HFFc6 (cell line): ENCODE measurements around the gene CGB2. TPM values are rescaled to one million over a fixed set of nuclear protein-coding genes. Genes with fewer than 3 reads are reported as not detected.
A peak's percentile ranks its signal among the peaks of the same experiment; 100 is the strongest.
"Not testable (repeated sequence)": the region's sequence is repeated elsewhere in the genome, so short reads cannot be mapped to it uniquely, and the experiment has no call there.

ENCODE experiments used
- DNase-seq: peaks from one replicate; pipeline ENCODE4 v3.0.0-alpha.2; 2018
- H3K27ac Mint-ChIP-seq: 2 replicates; pipeline ENCODE4 v1.8.0; 2020; ENCODE audit warnings: mild to moderate bottlenecking, mixed read lengths
- H3K27me3 Mint-ChIP-seq: 2 replicates; pipeline ENCODE4 v1.8.0; 2021; ENCODE audit warnings: mild to moderate bottlenecking, moderate library complexity, mixed read lengths; ENCODE audit not compliant: insufficient read depth
- H3K36me3 Mint-ChIP-seq: 2 replicates; pipeline ENCODE4 v1.8.0; 2021; ENCODE audit warnings: low read depth, mixed read lengths
- H3K4me1 Mint-ChIP-seq: 2 replicates; pipeline ENCODE4 v1.8.0; 2020; ENCODE audit warnings: low read depth, mixed read lengths
- H3K4me3 Mint-ChIP-seq: 2 replicates; pipeline ENCODE4 v1.8.0; 2020; ENCODE audit warnings: mild to moderate bottlenecking, moderate library complexity, mixed read lengths
- H3K9me3 Mint-ChIP-seq: 2 replicates; pipeline ENCODE4 v1.8.0; 2020; ENCODE audit warnings: mild to moderate bottlenecking, mixed read lengths
- total RNA-seq, 6 experiments: library from RNA; stranded (reverse); fragmentation: NEBNext Ultra II Directional; extraction: Animal tissue kit (Norgen Biotek cat#: 25700); gene quantifications; 2 replicates in 1 of 6; 3 replicates in 5 of 6; pipeline ENCODE4 v1.2.3, GENCODE V29; 2021
- TF ChIP-seq, protein P1 (sequence below): fragments of 200-600 bp; sonication (generic); IDR thresholded peaks from 2 replicates; pipeline ENCODE4 v1.5.0; 2021; ENCODE audit warnings: antibody characterized with exemption, mild to moderate bottlenecking

Gene CGB2
- total RNA-seq, 6 experiments from 2014 or later: 0.55 TPM; not detected in 5

DNA sequence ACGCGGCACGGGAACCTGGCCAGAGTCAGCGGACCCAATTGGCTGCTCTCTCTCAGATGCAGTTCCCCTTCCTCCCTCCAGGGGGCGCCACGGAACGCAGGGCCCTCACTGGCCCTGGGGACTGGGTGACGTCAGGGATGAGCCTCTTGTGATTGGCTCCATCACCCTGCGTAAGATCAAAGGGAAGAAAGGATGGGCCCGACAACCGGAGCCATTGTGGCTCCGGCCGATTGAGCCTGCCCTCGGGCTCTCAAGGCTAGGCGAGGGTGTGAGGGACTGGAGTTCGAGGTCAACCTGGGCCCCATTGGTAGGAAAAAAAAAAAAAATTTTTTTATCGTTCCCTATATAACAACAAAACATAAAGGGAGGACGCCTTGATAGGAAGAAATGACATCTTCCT, 5.1 kb downstream of the CGB2 start, which contains the start of gene CGB1:
Gene CGB1, minus strand, starts transcription at position 81 of the 400 bp plus-strand sequence. CDS start 184 bp downstream, outside the sequence.
- not testable (repeated sequence) for H3K9me3 Mint-ChIP-seq, DNase-seq, H3K4me3 Mint-ChIP-seq, H3K36me3 Mint-ChIP-seq, H3K27ac Mint-ChIP-seq, H3K27me3 Mint-ChIP-seq
- peaks cover 17% of the 10 kb centered on the region for H3K4me1 Mint-ChIP-seq
- TF ChIP-seq, protein P1, sequence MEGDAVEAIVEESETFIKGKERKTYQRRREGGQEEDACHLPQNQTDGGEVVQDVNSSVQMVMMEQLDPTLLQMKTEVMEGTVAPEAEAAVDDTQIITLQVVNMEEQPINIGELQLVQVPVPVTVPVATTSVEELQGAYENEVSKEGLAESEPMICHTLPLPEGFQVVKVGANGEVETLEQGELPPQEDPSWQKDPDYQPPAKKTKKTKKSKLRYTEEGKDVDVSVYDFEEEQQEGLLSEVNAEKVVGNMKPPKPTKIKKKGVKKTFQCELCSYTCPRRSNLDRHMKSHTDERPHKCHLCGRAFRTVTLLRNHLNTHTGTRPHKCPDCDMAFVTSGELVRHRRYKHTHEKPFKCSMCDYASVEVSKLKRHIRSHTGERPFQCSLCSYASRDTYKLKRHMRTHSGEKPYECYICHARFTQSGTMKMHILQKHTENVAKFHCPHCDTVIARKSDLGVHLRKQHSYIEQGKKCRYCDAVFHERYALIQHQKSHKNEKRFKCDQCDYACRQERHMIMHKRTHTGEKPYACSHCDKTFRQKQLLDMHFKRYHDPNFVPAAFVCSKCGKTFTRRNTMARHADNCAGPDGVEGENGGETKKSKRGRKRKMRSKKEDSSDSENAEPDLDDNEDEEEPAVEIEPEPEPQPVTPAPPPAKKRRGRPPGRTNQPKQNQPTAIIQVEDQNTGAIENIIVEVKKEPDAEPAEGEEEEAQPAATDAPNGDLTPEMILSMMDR: peak; percentile 72

DNA sequence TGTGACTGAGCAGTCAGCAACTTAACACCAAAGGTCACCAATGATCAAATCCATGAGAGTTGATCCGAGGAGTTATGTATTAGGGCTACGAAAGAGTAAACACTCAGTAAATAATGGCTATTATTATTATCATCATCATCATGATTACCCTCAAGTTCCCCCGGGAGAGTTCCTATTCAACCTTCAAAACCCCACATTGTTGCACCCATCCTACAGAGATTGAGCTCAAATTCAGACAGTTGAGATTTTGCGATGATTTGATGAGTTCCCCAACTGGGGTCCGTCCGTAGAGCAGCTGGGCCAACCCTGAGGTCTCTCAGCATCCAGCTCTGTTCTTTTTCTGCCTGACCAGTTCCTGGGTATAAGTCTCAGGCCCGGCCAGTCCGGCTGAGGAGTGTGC, 6.4 kb downstream of the CGB2 start:
- not testable (repeated sequence) for H3K27me3 Mint-ChIP-seq, H3K9me3 Mint-ChIP-seq, DNase-seq, H3K4me3 Mint-ChIP-seq, H3K36me3 Mint-ChIP-seq
- peak overlapping the region; percentile 97; the same call in 1 of the 2 replicates for H3K27ac Mint-ChIP-seq
- peaks cover 30% of the 10 kb centered on the region for H3K4me1 Mint-ChIP-seq

DNA sequence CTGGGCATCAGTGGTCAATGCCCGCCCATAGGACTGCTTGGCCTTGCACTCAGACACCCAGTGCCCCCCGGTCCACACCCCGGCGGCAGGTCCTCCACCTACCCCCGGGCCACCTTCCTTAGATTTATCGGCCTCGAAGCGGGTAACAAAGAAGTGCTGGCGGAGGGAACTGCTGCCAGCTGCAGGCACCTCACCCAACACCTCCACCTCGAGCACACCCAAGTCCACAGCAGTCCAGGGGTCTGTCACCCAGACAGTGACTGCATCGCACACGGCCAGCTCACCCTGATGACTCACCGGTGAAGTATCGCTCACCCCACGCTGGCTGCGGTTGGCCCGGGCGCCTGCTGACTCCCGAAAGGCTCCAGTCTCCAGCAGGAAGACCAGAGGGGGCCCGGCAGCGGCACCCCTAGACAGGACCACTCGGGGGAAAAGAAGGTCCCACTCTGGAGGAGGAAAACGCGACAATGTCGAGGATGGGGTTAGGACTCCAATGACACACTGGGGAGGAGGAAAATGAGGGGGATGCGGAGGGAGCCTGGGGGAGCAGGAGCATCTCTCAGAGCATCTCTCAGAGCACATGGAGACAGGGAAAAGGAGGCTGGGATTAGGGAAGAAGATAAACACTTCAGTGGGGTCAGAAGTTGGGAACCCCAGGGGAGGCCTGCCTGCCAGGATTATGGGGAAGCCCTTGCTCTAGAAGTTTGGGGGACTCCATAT, 7.0 kb downstream of the CGB2 start:
- H3K9me3 Mint-ChIP-seq, H3K36me3 Mint-ChIP-seq, H3K27me3 Mint-ChIP-seq: not testable (repeated sequence)
- Mint-ChIP-seq H3K27ac (peak overlapping the region; percentile 97), H3K4me1 (peaks cover 31% of the 10 kb centered on the region), H3K4me3 (peak overlapping the region; percentile 78)
- DNase-seq: peak; percentile 70

DNA sequence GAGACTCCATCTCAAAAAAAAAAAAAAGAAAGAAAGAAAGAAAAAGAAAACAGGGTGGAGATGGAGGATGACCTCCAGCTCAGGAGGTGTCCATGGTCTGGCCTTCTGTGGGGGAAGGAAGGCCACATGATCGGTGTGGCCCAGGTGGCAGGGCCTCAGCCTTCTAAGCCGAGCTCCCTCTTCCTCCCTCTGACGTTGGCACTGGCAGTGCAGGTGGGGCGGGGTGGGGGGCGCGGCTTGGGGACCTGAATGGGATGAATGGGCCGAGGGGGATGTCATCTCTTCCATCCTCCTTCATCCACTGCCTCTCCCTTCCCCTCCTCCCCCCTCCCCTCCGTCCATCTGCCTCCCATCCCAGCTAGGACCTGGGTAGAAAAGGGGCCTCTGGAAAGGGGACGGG, 8.0 kb downstream of the CGB2 start:
- not testable (repeated sequence) for H3K36me3 Mint-ChIP-seq, H3K4me3 Mint-ChIP-seq, H3K27me3 Mint-ChIP-seq, DNase-seq, H3K9me3 Mint-ChIP-seq, H3K27ac Mint-ChIP-seq
- peaks cover 31% of the 10 kb centered on the region for H3K4me1 Mint-ChIP-seq

DNA sequence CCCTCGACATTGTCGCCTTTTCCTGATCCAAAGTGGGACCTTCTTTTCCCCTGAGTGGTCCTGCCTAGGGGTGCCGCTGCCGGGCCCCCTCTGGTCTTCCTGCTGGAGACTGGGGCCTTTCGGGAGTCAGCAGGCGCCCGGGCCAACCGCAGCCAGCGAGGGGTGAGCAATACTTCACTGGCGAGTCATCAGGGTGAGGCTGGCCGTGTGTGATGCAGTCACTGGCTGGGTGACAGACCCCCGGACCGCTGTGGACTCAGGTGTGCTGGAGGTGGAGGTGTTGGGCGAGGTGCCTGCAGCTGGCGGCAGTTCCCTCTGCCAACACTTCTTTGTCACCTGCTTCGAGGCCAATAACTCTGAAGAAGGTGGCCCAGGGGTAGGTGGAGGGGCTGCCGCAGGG, 10.5 kb downstream of the CGB2 start:
- Mint-ChIP-seq H3K27ac (peak overlapping the region; percentile 78), H3K4me1 (peaks cover 31% of the 10 kb centered on the region), H3K36me3 (no peaks in the 10 kb centered on the region), H3K4me3 (peak overlapping the region; percentile 52; the same call in 1 of the 2 replicates), H3K27me3 (peaks cover 7% of the 10 kb centered on the region), H3K9me3 (no peaks in the 10 kb centered on the region)
- TF ChIP-seq, protein P1: no peak
- DNase-seq: no peak

DNA sequence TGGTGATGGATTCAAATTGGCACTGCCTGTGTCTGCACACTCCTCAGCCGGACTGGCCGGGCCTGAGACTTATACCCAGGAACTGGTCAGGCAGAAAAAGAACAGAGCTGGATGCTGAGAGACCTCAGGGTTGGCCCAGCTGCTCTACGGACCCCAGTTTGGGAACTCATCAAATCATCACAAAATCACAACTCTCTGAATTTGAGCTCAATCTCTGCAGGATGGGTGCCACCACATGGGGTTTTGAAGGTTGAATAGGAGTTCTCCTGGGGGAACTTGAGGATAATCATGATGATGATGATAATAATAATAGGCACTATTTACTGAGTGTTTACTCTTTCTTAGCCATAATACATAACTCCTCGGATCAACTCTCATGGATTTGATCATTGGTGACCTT, 11.0 kb downstream of the CGB2 start:
- H3K27ac Mint-ChIP-seq, H3K9me3 Mint-ChIP-seq, H3K4me3 Mint-ChIP-seq, H3K36me3 Mint-ChIP-seq, H3K27me3 Mint-ChIP-seq, DNase-seq: not testable (repeated sequence)
- H3K4me1 Mint-ChIP-seq: peaks cover 31% of the 10 kb centered on the region

DNA sequence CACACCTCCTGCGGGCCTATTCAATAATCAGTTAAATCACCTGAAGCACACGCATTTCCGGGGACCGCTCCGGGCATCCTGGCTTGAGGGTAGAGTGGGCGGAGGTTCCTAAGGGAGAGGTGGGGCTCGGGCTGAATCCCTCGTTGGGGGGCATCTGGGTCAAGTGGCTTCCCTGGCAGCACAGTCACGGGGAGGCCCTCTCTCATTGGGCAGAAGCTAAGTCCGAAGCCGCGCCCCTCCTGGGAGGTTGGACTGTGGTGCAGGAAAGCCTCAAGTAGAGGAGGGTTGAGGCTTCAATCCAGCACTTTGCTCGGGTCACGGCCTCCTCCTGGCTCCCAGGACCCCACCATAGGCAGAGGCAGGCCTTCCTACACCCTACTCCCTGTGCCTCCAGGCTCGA, 11.9 kb downstream of the CGB2 start, which contains the start of gene CGB5:
Gene CGB5, plus strand, starts transcription at position 301 of the 400 bp plus-strand sequence. CDS start 362 bp downstream, outside the sequence.
- not testable (repeated sequence) for H3K4me3 Mint-ChIP-seq, H3K36me3 Mint-ChIP-seq, H3K9me3 Mint-ChIP-seq, H3K27me3 Mint-ChIP-seq, H3K27ac Mint-ChIP-seq, DNase-seq
- peaks cover 23% of the 10 kb centered on the region for H3K4me1 Mint-ChIP-seq

DNA sequence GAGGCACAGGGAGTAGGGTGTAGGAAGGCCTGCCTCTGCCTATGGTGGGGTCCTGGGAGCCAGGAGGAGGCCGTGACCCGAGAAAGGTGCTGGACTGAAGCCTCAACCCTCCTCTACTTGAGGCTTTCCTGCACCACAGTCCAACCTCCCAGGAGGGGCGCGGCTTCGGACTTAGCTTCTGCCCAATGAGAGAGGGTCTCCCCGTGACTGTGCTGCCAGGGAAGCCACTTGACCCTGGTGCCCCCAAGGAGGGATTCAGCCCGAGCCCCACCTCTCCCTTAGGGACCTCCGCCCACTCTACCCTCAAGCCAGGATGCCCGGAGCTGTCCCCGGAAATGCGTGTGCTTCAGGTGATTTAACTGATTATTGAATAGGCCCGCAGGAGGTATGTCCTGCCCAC, 17.3 kb downstream of the CGB2 start, which contains the start of gene CGB8:
Gene CGB8, minus strand, starts transcription at position 101 of the 400 bp plus-strand sequence. CDS start 372 bp downstream, outside the sequence.
- H3K27me3 Mint-ChIP-seq, H3K4me3 Mint-ChIP-seq, H3K36me3 Mint-ChIP-seq, H3K9me3 Mint-ChIP-seq, DNase-seq: not testable (repeated sequence)
- peak within 1 kb of the TSS; percentile 98; the same call in 1 of the 2 replicates for H3K27ac Mint-ChIP-seq
- H3K4me1 Mint-ChIP-seq: peaks cover 19% of the 10 kb centered on the region

DNA sequence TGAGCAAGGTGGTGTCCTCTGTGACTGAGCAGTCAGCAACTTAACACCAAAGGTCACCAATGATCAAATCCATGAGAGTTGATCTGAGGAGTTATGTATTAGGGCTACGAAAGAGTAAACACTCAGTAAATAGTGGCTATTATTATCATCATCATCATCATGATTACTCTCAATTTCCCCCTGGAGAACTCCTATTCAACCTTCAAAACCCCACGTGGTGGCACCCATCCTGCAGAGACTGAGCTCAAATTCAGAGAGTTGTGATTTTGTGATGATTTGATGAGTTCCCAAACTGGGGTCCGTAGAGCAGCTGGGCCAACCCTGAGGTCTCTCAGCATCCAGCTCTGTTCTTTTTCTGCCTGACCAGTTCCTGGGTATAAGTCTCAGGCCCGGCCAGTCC, 18.1 kb downstream of the CGB2 start:
- Mint-ChIP-seq H3K4me3 (peak overlapping the region; percentile 79; the same call in 1 of the 2 replicates), H3K4me1 (peaks cover 19% of the 10 kb centered on the region), H3K27ac (peak overlapping the region; percentile 98; the same call in 1 of the 2 replicates)
- H3K36me3 Mint-ChIP-seq, H3K27me3 Mint-ChIP-seq, DNase-seq, H3K9me3 Mint-ChIP-seq: not testable (repeated sequence)

DNA sequence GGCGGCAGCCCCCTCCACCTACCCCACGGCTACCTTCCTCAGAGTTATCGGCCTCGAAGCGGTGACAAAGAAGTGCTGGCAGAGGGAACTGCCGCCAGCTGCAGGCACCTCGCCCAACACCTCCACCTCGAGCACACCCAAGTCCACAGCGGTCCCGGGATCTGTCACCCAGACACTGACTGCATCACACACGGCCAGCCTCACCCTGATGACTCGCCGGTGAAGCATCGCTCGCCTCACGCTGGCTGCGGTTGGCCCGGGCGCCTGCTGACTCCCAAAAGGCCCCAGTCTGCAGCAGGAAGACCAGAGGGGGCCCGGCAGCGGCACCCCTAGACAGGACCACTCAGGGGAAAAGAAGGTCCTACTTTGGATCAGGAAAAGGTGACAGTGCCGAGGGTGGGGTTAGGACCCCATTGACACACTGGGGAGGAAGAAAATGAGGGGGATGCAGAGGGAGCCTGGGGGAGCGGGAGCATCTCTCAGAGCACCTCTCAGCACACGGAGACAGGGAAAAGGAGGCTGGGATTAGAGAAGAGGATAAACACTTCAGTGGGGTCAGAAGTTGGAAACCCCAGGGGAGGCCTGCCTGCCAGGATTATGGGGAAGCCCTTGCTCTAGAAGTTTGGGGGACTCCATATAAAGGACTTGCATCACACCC, 18.8 kb downstream of the CGB2 start:
- H3K27ac Mint-ChIP-seq: peak overlapping the region; percentile 98
- not testable (repeated sequence) for H3K27me3 Mint-ChIP-seq, H3K9me3 Mint-ChIP-seq, H3K36me3 Mint-ChIP-seq
- peaks cover 19% of the 10 kb centered on the region for H3K4me1 Mint-ChIP-seq
- DNase-seq: peak; percentile 74
- peak overlapping the region; percentile 79 for H3K4me3 Mint-ChIP-seq
